GM12878 (cell line): ENCODE results near the gene H6PD. TPM values are rescaled to one million over a fixed set of nuclear protein-coding genes. Genes with fewer than 3 reads are reported as not detected.

Experiments
- ATAC-seq: fragments of 200-7000 bp; cut with Tn5 transposase; 3 replicates; pipeline ENCODE4 v1.9.1; 2020; ENCODE audit warnings: mild to moderate bottlenecking, moderate library complexity
- BruUV-seq: library from RNA; stranded (reverse); fragments of 400-500 nt; replicated peaks from 2 replicates; lab custom pipeline; 2021; lab: Mats Ljungman, UMichigan
- CTCF ChIA-PET: fragments of 300-600 bp; sonication (Branson Sonifier 250); formaldehyde crosslinking; extraction: SDS; loops from one replicate; lab custom pipeline; 2021; ENCODE audit warnings: inconsistent platforms; lab: Yijun Ruan, JAX
- POLR2A ChIA-PET: fragments of 350-600 bp; formaldehyde crosslinking; extraction: SDS; loops from one replicate; lab custom pipeline; 2021; ENCODE audit warnings: inconsistent platforms; lab: Charles Lee
- RAD21 ChIA-PET: fragments of 300-600 bp; sonication (Branson Sonifier 250); formaldehyde crosslinking; loops from one replicate; lab custom pipeline; 2023; ENCODE audit warnings: antibody characterized with exemption; ENCODE audit not compliant: unreplicated experiment; lab: Charles Lee
- SMC1A ChIA-PET: fragments of 300-600 bp; sonication (Branson Sonifier 250); formaldehyde crosslinking; loops from one replicate; lab custom pipeline; 2023; ENCODE audit not compliant: unreplicated experiment, uncharacterized antibody; lab: Charles Lee
- DNase-seq: peaks from one replicate; pipeline ENCODE4 v3.0.0-alpha.2; 2011; ENCODE audit warnings: low read depth, low spot score
- FAIRE-seq: peaks from 3 replicates; lab custom pipeline; 2011; peaks lifted over from hg19 to GRCh38; lab: Jason Lieb, UNC
- H2AFZ ChIP-seq: 2 replicates; pipeline ENCODE4 v1.6.0; 2011; ENCODE audit warnings: low read depth, low read length, control low read depth; ENCODE audit not compliant: control insufficient read depth
- H3K27ac ChIP-seq: 2 replicates; pipeline ENCODE4 v1.5.1; 2011; ENCODE audit warnings: control low read depth; ENCODE audit not compliant: control insufficient read depth, insufficient read depth
- H3K27me3 ChIP-seq, 2 experiments: replicated peaks in 1 of 2; 2 replicates each; pipeline versions ENCODE4 v1.6.0 to v1.6.1; 2011; ENCODE audit warnings: low read length in 1 of 2; ENCODE audit not compliant: control insufficient read depth in 2 of 2, insufficient read depth in 2 of 2
- H3K36me3 ChIP-seq, 2 experiments: 2 replicates each; pipeline ENCODE4 v1.5.1; 2011; ENCODE audit warnings: low read length in 1 of 2; ENCODE audit not compliant: control insufficient read depth in 2 of 2, insufficient read depth in 2 of 2
- H3K4me1 ChIP-seq: 2 replicates; pipeline ENCODE4 v1.6.1; 2011; ENCODE audit warnings: mild to moderate bottlenecking, low read length, moderate library complexity, mixed read lengths; ENCODE audit not compliant: control insufficient read depth, insufficient read depth
- H3K4me2 ChIP-seq: 2 replicates; pipeline ENCODE4 v1.6.0; 2011; ENCODE audit warnings: control low read depth; ENCODE audit not compliant: control insufficient read depth, insufficient read depth
- H3K4me3 ChIP-seq: fragments of 200-600 bp; sonication (generic); 2 replicates; pipeline ENCODE4 v1.5.1; 2016
- H3K79me2 ChIP-seq: 2 replicates; pipeline ENCODE4 v1.6.0; 2011; ENCODE audit warnings: low read length; ENCODE audit not compliant: control insufficient read depth, insufficient read depth
- H3K9ac ChIP-seq: 2 replicates; pipeline ENCODE4 v1.8.0; 2011; ENCODE audit warnings: low read length, control low read depth, mixed read lengths; ENCODE audit not compliant: control insufficient read depth, insufficient read depth
- H3K9me3 ChIP-seq: replicated peaks from 3 replicates; pipeline ENCODE4 v1.5.1; 2011; ENCODE audit warnings: mild to moderate bottlenecking, low read length; ENCODE audit not compliant: control insufficient read depth, insufficient read depth
- H4K20me1 ChIP-seq: 2 replicates; pipeline ENCODE4 v1.6.0; 2011; ENCODE audit not compliant: control insufficient read depth, insufficient read depth
- CBFB ChIP-seq: IDR thresholded peaks from 2 replicates; pipeline ENCODE4 v1.6.1; 2016; ENCODE audit warnings: antibody characterized with exemption, low read depth
- ETV6 ChIP-seq, 2 experiments: fragments of 450-650 bp in 1 of 2; IDR thresholded peaks in 1 of 2; conservative IDR thresholded peaks in 1 of 2; 2 replicates each; pipeline ENCODE4 v1.6.1; 2014; ENCODE audit warnings: antibody characterized with exemption in 1 of 2, borderline replicate concordance in 1 of 2, low read depth in 1 of 2, mild to moderate bottlenecking in 1 of 2, moderate library complexity in 1 of 2
- NR2F1 ChIP-seq: fragments of 450-650 bp; conservative IDR thresholded peaks from 2 replicates; pipeline ENCODE4 v1.6.1; 2017; ENCODE audit warnings: mild to moderate bottlenecking
- PAX5 ChIP-seq: IDR thresholded peaks from 2 replicates; pipeline ENCODE4 v1.6.1; 2011; ENCODE audit warnings: low read depth, low read length, borderline replicate concordance
- RFX5 ChIP-seq: IDR thresholded peaks from 2 replicates; pipeline ENCODE4 v1.6.1; 2011; ENCODE audit warnings: low read depth, low read length, improper control_type of control experiment
- SP1 ChIP-seq: IDR thresholded peaks from one replicate; pipeline ENCODE4 v1.6.1; 2011; ENCODE audit warnings: low read depth, low read length
- TCF12 ChIP-seq: IDR thresholded peaks from 2 replicates; pipeline ENCODE4 v1.6.1; 2011; ENCODE audit warnings: low read depth, mild to moderate bottlenecking, low read length
- TCF3 ChIP-seq: IDR thresholded peaks from 2 replicates; pipeline ENCODE4 v1.6.1; 2012; ENCODE audit warnings: low read depth, mild to moderate bottlenecking, low read length, borderline replicate concordance; ENCODE audit not compliant: insufficient read depth
- ZZZ3 ChIP-seq: IDR thresholded peaks from 2 replicates; pipeline ENCODE4 v1.6.1; 2011; ENCODE audit warnings: low read depth; ENCODE audit not compliant: control insufficient read depth, insufficient read length
- WGBS: methylation state at CpG from one replicate; pipeline ENCODE4 v1.1.6; 2016; ENCODE audit warnings: low lambda C conversion rate; ENCODE audit not compliant: insufficient replicate concordance, insufficient coverage; ENCODE audit errors: missing lambda C conversion rate; 5-methylcytosine and 5-hydroxymethylcytosine counted together
- in situ Hi-C: fragments of 300-500 bp; cut with MboI; formaldehyde crosslinking; loops from 9 replicates; pipeline ENCODE4 v1.14.3; 2018; ENCODE audit warnings: mixed read lengths
- intact Hi-C: fragments of 100-400 bp; cut with micrococcal nuclease; formaldehyde crosslinking; loops from one replicate; pipeline ENCODE4 v1.14.2; 2022; ENCODE audit not compliant: unreplicated experiment
- polyA plus RNA-seq, 11 experiments: library from polyadenylated mRNA; depleted of rRNA in 4 of 11; unstranded in 6 of 11; stranded (reverse) in 5 of 11; fragments of >200 nt; fragmentation: Nextera tagmentation in 4 of 11; fragmentation: Illumina TruSeq in 1 of 11; extraction: Ambion mirVana in 4 of 11; extraction: Trizol in 1 of 11; gene quantifications; 1 replicate in 1 of 11; 2 replicates in 10 of 11; pipeline versions ENCODE4 v1.2.1 to v1.2.3, GENCODE V29; 2011 to 2016; ENCODE audit warnings: inconsistent platforms in 2 of 11, missing spikeins in 2 of 11, low read depth in 1 of 11
- total RNA-seq, 4 experiments: library from RNA; depleted of rRNA in 3 of 4; stranded (reverse); fragments of >200 nt in 3 of 4; fragmentation: Illumina TruSeq in 1 of 4; extraction: Trizol in 1 of 4; gene quantifications; 2 replicates each; pipeline versions ENCODE4 v1.2.1 to v1.2.3, GENCODE V29; 2013 to 2021
- TF ChIP-seq, protein P1 (sequence below): fragments of 450-650 bp; IDR thresholded peaks from 2 replicates; pipeline ENCODE4 v1.6.1; 2017; ENCODE audit warnings: borderline replicate concordance
- TF ChIP-seq, protein P2 (sequence below): fragments of 150-350 bp; IDR thresholded peaks from 2 replicates; pipeline ENCODE4 v1.6.1; 2016; ENCODE audit warnings: low read depth, low read length
- TF ChIP-seq, protein P3 (sequence below): fragments of 450-650 bp; IDR thresholded peaks from 2 replicates; pipeline ENCODE4 v1.6.1; 2017; ENCODE audit warnings: mild to moderate bottlenecking

The H6PD gene
- total and polyA plus RNA-seq, 10 of the 15 experiments (the other 5 are each of a cell fraction or from before 2014, with no cell fraction given) = 1.2 to 20.7 (median 7.7) TPM

DNA sequence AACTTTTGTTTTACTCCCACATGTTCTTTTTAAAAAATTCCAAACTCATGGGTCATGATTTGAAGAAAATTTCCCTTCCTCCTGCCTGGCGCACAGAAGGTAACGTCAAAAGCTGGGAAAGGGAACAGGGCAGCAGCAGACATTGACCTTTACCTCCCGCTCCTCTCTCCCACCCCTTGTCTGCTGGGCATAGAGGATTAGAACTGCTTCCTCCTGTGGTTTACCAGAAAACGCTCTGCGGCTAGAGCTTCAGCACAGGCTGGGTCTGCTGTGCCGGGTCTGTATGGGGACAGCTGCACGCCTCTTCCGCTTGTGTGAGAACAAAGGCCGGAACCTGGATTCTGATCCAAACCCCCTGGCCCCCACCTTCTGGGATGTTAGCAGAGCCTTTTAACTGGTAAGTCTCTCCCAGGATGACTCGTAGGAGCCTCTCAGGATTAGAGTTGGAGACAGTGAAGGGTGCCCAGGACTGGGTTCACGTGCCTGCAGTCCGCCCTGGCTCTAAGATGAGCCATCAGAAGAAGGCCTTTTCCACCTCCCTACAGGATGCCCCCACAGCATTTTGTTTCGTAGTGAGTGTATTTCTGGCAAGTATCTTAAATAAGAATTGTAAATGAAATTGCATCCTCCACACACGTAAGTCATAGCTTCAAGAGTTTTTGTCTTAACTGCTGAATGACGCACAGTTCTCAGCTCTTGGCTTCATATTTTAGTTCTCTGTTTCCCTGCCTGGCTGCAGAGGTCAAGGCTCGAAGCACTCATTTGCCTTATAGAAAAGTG is 5.2 kb downstream of the H6PD start (continued):
- TF ChIP-seq TCF3 = 0 out of 2 replicates have a peak, but pooled peaks have one; percentile 69
- no peak for TF ChIP-seq ETV6 (conservative IDR thresholded peaks at IDR 0.05 in 1 of 2, IDR thresholded peaks at IDR 0.05 in 1 of 2; ENCODE audit: borderline replicate concordance in 1 of 2, low read depth in 1 of 2)
- TF ChIP-seq SP1 = no peak
- TF ChIP-seq, protein P1, sequence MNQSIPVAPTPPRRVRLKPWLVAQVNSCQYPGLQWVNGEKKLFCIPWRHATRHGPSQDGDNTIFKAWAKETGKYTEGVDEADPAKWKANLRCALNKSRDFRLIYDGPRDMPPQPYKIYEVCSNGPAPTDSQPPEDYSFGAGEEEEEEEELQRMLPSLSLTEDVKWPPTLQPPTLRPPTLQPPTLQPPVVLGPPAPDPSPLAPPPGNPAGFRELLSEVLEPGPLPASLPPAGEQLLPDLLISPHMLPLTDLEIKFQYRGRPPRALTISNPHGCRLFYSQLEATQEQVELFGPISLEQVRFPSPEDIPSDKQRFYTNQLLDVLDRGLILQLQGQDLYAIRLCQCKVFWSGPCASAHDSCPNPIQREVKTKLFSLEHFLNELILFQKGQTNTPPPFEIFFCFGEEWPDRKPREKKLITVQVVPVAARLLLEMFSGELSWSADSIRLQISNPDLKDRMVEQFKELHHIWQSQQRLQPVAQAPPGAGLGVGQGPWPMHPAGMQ = peak; percentile 56; the same call in 1 of the 2 replicates

DNA sequence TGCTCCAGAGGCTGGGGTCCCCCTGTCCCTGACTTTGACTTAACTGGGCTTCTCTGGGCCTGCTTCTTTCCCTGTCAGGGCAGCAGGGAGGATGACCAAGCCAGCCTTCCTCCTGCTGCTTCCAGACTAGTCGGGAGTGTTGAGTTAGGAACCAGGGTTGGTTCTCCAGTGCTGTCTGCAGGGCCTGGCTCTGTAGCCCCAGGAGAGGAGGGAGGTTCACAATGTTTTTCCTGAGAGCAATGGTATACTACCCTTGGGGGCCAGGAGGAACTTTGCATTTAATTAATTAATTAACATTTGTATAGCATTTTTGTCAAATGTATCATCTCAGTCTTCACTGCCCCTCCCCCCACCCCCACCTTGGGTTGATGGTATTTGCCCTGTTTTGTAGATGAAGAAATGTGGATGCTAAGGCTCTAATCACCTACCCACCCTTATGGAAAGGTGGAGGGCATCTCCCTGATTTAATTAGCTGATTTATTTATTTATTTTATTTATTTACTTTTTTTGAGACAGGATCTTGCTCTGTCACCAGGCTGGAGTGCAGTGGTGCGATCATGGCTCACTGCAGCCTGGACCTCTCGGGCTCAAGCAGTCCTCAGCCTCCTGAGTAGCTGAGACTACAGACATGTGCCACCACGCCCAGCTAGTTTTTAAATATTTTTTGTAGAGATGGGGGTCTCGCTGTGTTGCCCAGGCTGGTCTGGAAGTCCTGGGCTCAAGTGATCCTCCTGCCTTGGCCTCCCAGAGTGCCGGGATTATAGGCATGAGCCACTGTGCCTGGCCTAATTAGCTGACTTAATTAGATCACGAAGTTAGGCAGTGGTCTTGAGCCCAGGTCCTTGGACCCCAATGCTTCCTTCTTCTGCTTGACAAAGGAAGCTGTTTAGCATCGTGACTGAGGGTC is 6.6 kb downstream of the H6PD start:
- ChIA-PET RAD21 (interaction anchor here (0.6 kb wide), 1 partner anchor 603 kb away, joined by 3 read pairs; no protein-coding TSS in a partner anchor), CTCF (interaction anchor here (1.4 kb wide), 1 partner anchor 9 kb away, joined by 6 read pairs; no protein-coding TSS in a partner anchor), SMC1A (no interaction called here), POLR2A (interaction anchor here (0.5 kb wide), 1 partner anchor 62 kb away, joined by 3 read pairs; no protein-coding TSS in a partner anchor)
- Histone ChIP-seq H3K4me3 (no peak overlapping the region), H3K36me3 (no peaks in the 10 kb centered on the region; a peak in 1 of 4 replicates), H3K9ac (no peak overlapping the region), H2AFZ (no peak overlapping the region), H4K20me1 (no peaks in the 10 kb centered on the region), H3K9me3 (no peaks in the 10 kb centered on the region), H3K79me2 (no peaks in the 10 kb centered on the region), H3K4me1 (peaks cover 15% of the 10 kb centered on the region), H3K27ac (no peak overlapping the region), H3K4me2 (no peak overlapping the region), H3K27me3 (no peaks in the 10 kb centered on the region)
- no TSS peak for BruUV-seq
- in situ Hi-C loops = no loop called here
- intact Hi-C loops = loop anchor here (5.0 kb wide), 1 partner anchor 129 kb away; no protein-coding TSS in a partner anchor
- no peak for FAIRE-seq
- ATAC-seq = no peak
- DNase-seq = no peak
- WGBS = 75% methylated on average over 8 of the region's 8 CpGs
- TF ChIP-seq CBFB = no peak
- TF ChIP-seq, protein P2, sequence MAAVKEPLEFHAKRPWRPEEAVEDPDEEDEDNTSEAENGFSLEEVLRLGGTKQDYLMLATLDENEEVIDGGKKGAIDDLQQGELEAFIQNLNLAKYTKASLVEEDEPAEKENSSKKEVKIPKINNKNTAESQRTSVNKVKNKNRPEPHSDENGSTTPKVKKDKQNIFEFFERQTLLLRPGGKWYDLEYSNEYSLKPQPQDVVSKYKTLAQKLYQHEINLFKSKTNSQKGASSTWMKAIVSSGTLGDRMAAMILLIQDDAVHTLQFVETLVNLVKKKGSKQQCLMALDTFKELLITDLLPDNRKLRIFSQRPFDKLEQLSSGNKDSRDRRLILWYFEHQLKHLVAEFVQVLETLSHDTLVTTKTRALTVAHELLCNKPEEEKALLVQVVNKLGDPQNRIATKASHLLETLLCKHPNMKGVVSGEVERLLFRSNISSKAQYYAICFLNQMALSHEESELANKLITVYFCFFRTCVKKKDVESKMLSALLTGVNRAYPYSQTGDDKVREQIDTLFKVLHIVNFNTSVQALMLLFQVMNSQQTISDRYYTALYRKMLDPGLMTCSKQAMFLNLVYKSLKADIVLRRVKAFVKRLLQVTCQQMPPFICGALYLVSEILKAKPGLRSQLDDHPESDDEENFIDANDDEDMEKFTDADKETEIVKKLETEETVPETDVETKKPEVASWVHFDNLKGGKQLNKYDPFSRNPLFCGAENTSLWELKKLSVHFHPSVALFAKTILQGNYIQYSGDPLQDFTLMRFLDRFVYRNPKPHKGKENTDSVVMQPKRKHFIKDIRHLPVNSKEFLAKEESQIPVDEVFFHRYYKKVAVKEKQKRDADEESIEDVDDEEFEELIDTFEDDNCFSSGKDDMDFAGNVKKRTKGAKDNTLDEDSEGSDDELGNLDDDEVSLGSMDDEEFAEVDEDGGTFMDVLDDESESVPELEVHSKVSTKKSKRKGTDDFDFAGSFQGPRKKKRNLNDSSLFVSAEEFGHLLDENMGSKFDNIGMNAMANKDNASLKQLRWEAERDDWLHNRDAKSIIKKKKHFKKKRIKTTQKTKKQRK = no peak
- no peak for TF ChIP-seq RFX5
- no peak for TF ChIP-seq TCF12
- TF ChIP-seq PAX5 = no peak
- no peak for TF ChIP-seq ZZZ3
- TF ChIP-seq NR2F1 = no peak
- TF ChIP-seq, protein P3, sequence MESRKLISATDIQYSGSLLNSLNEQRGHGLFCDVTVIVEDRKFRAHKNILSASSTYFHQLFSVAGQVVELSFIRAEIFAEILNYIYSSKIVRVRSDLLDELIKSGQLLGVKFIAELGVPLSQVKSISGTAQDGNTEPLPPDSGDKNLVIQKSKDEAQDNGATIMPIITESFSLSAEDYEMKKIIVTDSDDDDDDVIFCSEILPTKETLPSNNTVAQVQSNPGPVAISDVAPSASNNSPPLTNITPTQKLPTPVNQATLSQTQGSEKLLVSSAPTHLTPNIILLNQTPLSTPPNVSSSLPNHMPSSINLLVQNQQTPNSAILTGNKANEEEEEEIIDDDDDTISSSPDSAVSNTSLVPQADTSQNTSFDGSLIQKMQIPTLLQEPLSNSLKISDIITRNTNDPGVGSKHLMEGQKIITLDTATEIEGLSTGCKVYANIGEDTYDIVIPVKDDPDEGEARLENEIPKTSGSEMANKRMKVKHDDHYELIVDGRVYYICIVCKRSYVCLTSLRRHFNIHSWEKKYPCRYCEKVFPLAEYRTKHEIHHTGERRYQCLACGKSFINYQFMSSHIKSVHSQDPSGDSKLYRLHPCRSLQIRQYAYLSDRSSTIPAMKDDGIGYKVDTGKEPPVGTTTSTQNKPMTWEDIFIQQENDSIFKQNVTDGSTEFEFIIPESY = no peak
